Osteoblast (primary cell): Measurements from ENCODE around the gene FARP1. TPM values are rescaled to one million over a fixed set of nuclear protein-coding genes. Genes with fewer than 3 reads are reported as not detected.

Experiments
- DNase-seq: peaks from one replicate; pipeline ENCODE4 v3.0.0; 2011; ENCODE audit warnings: low spot score, mixed read lengths; ENCODE audit not compliant: insufficient read length; ENCODE audit errors: missing footprints
- H2AFZ ChIP-seq: 2 replicates; pipeline ENCODE4 v1.6.0; 2011; ENCODE audit warnings: mild to moderate bottlenecking, low read length
- H3K27ac ChIP-seq: 2 replicates; pipeline ENCODE4 v1.5.1; 2011; ENCODE audit warnings: mild to moderate bottlenecking, low read depth, low read length, moderate library complexity
- H3K27me3 ChIP-seq: 2 replicates; pipeline ENCODE4 v1.6.0; 2012; ENCODE audit warnings: mild to moderate bottlenecking, control low read depth, inconsistent platforms, low read length, moderate library complexity; ENCODE audit not compliant: insufficient read depth
- H3K36me3 ChIP-seq: 2 replicates; pipeline ENCODE4 v1.5.1; 2011; ENCODE audit warnings: mild to moderate bottlenecking, low read length, control low read depth, moderate library complexity; ENCODE audit not compliant: insufficient read depth
- H3K4me1 ChIP-seq: 2 replicates; pipeline ENCODE4 v1.5.1; 2011; ENCODE audit warnings: mild to moderate bottlenecking, low read length, control low read depth, moderate library complexity; ENCODE audit not compliant: insufficient read depth
- H3K4me2 ChIP-seq: 2 replicates; pipeline ENCODE4 v1.6.0; 2011; ENCODE audit warnings: mild to moderate bottlenecking, low read length; ENCODE audit not compliant: insufficient read depth
- H3K4me3 ChIP-seq: fragments of 200-600 bp; sonication (generic); 3 replicates; pipeline ENCODE4 v1.5.1; 2012; ENCODE audit warnings: mild to moderate bottlenecking, low read length, inconsistent platforms; ENCODE audit not compliant: insufficient read depth
- H3K79me2 ChIP-seq: 2 replicates; pipeline ENCODE4 v1.6.0; 2012; ENCODE audit warnings: mild to moderate bottlenecking, low read length, control low read depth, inconsistent platforms; ENCODE audit not compliant: insufficient read depth
- H3K9me3 ChIP-seq: 2 replicates; pipeline ENCODE4 v1.5.1; 2011; ENCODE audit warnings: low read depth, low read length, control low read depth
- H4K20me1 ChIP-seq: 2 replicates; pipeline ENCODE4 v1.6.0; 2012; ENCODE audit warnings: mild to moderate bottlenecking, low read length, control low read depth; ENCODE audit not compliant: insufficient read depth
- CTCF ChIP-seq: IDR thresholded peaks from 2 replicates; pipeline ENCODE4 v1.5.1; 2011; ENCODE audit warnings: mild to moderate bottlenecking, low read depth, low read length, moderate library complexity; ENCODE audit errors: extremely low read depth
- total RNA-seq: library from RNA; depleted of rRNA; stranded (reverse); fragments of >200 nt; gene quantifications from 2 replicates; pipeline ENCODE4 v1.2.3, GENCODE V29; 2012

The FARP1 gene
- total RNA-seq, 1 donor = 36.2 TPM

- Histone ChIP-seq H3K4me2 (no peak overlapping the region), H3K9me3 (no peaks in the 10 kb centered on the region), H3K27ac (no peak overlapping the region), H3K27me3 (no peaks in the 10 kb centered on the region), H3K4me1 (no peaks in the 10 kb centered on the region), H3K4me3 (no peak overlapping the region), H4K20me1 (peaks cover 37% of the 10 kb centered on the region), H3K36me3 (no peaks in the 10 kb centered on the region), H3K79me2 (peaks cover 36% of the 10 kb centered on the region), H2AFZ (no peak overlapping the region)
- DNase-seq = no peak
- no peak for TF ChIP-seq CTCF
Measured at GRCh38 chr13:98285852-98286594, 143.1 kb downstream of the FARP1 start.

- Histone ChIP-seq H2AFZ (no peak overlapping the region), H3K9me3 (no peaks in the 10 kb centered on the region), H3K27ac (no peak overlapping the region), H3K4me1 (no peaks in the 10 kb centered on the region), H3K4me2 (no peak overlapping the region), H3K27me3 (no peaks in the 10 kb centered on the region), H3K36me3 (no peaks in the 10 kb centered on the region), H4K20me1 (peaks cover 41% of the 10 kb centered on the region), H3K79me2 (peaks cover 36% of the 10 kb centered on the region), H3K4me3 (no peak overlapping the region)
- no peak for TF ChIP-seq CTCF
- DNase-seq = no peak
Measured at GRCh38 chr13:98286799-98287198, 143.9 kb downstream of the FARP1 start.

GRCh38 chr13:98288211-98288610, 145.3 kb downstream of the FARP1 start:
- DNase-seq = no peak
- H3K27ac ChIP-seq = no peak overlapping the region
- peaks cover 1% of the 10 kb centered on the region for H3K4me1 ChIP-seq
- peaks cover 44% of the 10 kb centered on the region for H3K79me2 ChIP-seq
- TF ChIP-seq CTCF = no peak
- no peaks in the 10 kb centered on the region for H3K27me3 ChIP-seq
- H3K9me3 ChIP-seq = no peaks in the 10 kb centered on the region
- no peaks in the 10 kb centered on the region for H3K36me3 ChIP-seq
- no peak overlapping the region for H3K4me2 ChIP-seq
- peaks cover 46% of the 10 kb centered on the region for H4K20me1 ChIP-seq
- no peak overlapping the region for H3K4me3 ChIP-seq
- H2AFZ ChIP-seq = no peak overlapping the region

GRCh38 chr13:98289339-98289945, 146.5 kb downstream of the FARP1 start:
- Histone ChIP-seq H3K27me3 (no peaks in the 10 kb centered on the region), H3K27ac (no peak overlapping the region), H3K4me3 (no peak overlapping the region), H3K4me2 (no peak overlapping the region), H3K9me3 (no peaks in the 10 kb centered on the region), H3K79me2 (peaks cover 46% of the 10 kb centered on the region), H3K4me1 (peaks cover 4% of the 10 kb centered on the region), H3K36me3 (no peaks in the 10 kb centered on the region), H4K20me1 (peaks cover 43% of the 10 kb centered on the region), H2AFZ (no peak overlapping the region)
- DNase-seq = no peak
- TF ChIP-seq CTCF = no peak
